Naive thymus-derived CD8-positive, alpha-beta T cell (primary cell): ENCODE results near the gene NOS2. TPM values are rescaled to one million over a fixed set of nuclear protein-coding genes. Genes with fewer than 3 reads are reported as not detected.
"Not testable (repeated sequence)": the region's sequence is repeated elsewhere in the genome, so short reads cannot be mapped to it uniquely, and the experiment has no call there.

ENCODE experiments used
- ATAC-seq, 2 donors: fragments of 150-1000 bp; cut with Tn5 transposase in 1 of 2; sonication (Bioruptor Pico), chemical (Tn5 transposase) in 1 of 2; 1 replicate in 1 of 2; 2 replicates in 1 of 2; pipeline ENCODE4 v1.10.0; 2021; ENCODE audit warnings: mild to moderate bottlenecking in 2 of 2, moderate library complexity in 2 of 2
- POLR2A ChIA-PET: fragments of 350-600 bp; sonication (Branson Sonifier 250); formaldehyde crosslinking; loops from one replicate; lab custom pipeline; 2021; ENCODE audit warnings: antibody characterized with exemption; lab: Charles Lee
- DNase-seq, 10 donors: peaks; one replicate each; pipeline versions ENCODE4 v3.0.0 to v3.0.0-alpha.2; 2020 to 2022
- H3K27ac Mint-ChIP-seq, 10 donors: one replicate each; pipeline ENCODE4 v1.8.0; 2020 to 2022; ENCODE audit warnings: mild to moderate bottlenecking in 10 of 10, mixed read lengths in 10 of 10, moderate library complexity in 4 of 10, inconsistent platforms in 1 of 10
- H3K27me3 Mint-ChIP-seq, 5 donors: one replicate each; pipeline ENCODE4 v1.8.0; 2021 to 2022; ENCODE audit warnings: mixed read lengths in 5 of 5
- H3K36me3 Mint-ChIP-seq, 3 donors: one replicate each; pipeline ENCODE4 v1.8.0; 2020 to 2022; ENCODE audit warnings: mixed read lengths in 3 of 3, mild to moderate bottlenecking in 2 of 3, inconsistent platforms in 1 of 3
- H3K4me1 Mint-ChIP-seq, 4 donors: one replicate each; pipeline ENCODE4 v1.8.0; 2021 to 2022; ENCODE audit warnings: mixed read lengths in 4 of 4
- H3K4me3 Mint-ChIP-seq, 10 donors: one replicate each; pipeline ENCODE4 v1.8.0; 2020 to 2022; ENCODE audit warnings: mild to moderate bottlenecking in 10 of 10, mixed read lengths in 10 of 10, moderate library complexity in 6 of 10, inconsistent platforms in 1 of 10
- H3K9me3 Mint-ChIP-seq, 9 donors: one replicate each; pipeline ENCODE4 v1.8.0; 2020 to 2022; ENCODE audit warnings: mixed read lengths in 9 of 9, mild to moderate bottlenecking in 3 of 9, inconsistent platforms in 1 of 9, moderate library complexity in 1 of 9
- polyA plus RNA-seq, 3 donors: library from polyadenylated mRNA; unstranded; fragments of 300-500 nt; fragmentation: Illumina TruSeq; gene quantifications; one replicate each; pipeline ENCODE4 v1.2.3, GENCODE V29; 2021
- total RNA-seq, 8 experiments: library from RNA in 2 of 8; stranded (reverse) in 2 of 8; gene quantifications; one replicate each; pipeline ENCODE4 v1.2.3 and lab custom pipeline; 2021 to 2026

The NOS2 gene
- total and polyA plus RNA-seq, 5 experiments from 2014 or later: 0.23 to 0.42 (median 0.41) TPM; not detected in 2

DNA sequence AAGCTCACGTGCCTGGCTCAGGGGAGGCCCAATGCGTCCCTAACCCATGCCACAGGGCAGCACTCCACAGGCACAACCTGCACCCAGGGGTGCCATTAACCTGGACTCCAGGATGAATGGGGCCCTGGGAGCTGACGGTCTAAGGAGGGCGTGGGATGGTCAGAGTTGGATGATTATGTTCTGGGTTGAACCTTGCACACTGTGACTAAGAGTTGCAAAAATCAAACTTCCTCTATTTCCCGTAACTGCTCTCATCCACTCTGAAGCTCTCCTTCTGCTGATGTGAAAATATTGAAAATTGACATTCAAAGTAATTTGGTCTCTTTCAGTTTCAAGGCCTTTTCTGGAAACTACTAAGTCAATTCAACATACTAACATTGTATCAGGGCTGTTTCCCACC is 54.0 kb downstream of the NOS2 start:
- H3K4me3 Mint-ChIP-seq, H3K27me3 Mint-ChIP-seq, DNase-seq, H3K9me3 Mint-ChIP-seq, H3K36me3 Mint-ChIP-seq, ATAC-seq, H3K27ac Mint-ChIP-seq, POLR2A ChIA-PET, H3K4me1 Mint-ChIP-seq: not testable (repeated sequence)

DNA sequence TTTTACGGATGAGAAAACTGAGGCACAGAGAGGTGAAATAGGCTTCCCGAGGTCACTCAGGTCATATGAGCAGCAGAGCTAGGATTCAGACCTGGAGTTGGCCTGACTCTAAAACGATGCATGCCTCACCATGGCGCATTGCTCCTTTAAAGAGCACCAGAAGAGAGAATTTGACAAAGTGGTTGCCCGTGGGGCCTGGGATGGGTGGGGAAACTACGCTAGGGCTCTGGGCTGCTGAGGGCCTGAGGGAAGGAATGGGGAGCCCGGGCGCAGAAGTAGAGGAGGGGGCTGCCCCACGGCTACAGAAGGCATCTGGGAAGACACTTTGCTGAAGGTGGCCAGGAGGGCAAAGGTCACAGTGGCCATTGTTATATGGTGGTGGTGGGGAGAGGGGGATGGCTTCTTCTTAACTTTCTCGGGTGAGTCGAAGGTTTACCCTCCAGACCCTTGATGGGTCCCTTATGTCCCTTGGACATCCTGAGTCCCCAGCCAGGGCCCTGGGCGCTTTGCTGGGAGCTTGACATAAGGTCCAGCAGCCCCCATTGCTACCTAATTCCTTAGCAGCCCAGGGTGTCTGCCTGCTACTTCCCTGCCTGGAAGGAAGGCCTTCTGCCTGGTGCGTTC is 55.0 kb downstream of the NOS2 start:
- H3K27ac Mint-ChIP-seq, ATAC-seq, POLR2A ChIA-PET: not testable (repeated sequence)

DNA sequence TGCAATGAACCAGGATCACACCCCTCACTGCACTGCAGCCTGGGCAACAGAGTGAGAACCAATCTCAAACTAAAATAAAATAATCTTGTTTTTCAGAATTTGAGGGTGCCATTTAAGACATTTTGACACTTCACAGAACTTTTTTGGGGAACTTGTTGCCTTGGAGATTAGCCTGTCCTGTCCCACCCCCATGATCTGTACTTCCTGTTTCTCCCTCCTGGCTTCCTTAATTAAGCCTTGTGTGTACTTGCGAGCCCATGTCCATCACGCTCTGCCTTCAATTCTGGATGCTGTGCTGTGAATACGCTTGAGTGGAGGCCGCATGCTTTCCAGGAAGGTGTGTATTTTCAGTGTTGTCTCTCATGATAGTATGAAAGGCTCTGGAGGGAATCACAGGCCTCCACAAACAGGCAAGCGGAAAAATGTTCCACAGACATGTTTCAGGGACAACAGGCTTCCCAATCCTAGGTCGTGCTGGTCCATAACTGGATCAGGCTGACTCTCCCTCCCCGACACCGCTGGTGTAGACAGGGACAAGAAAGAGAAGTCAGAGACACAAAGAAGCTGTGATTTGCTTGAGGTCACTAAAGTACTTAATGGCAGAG is 56.9 kb downstream of the NOS2 start:
- no peak overlapping the region for H3K4me3 Mint-ChIP-seq
- no peaks in the 10 kb centered on the region for H3K36me3 Mint-ChIP-seq
- no peaks in the 10 kb centered on the region for H3K9me3 Mint-ChIP-seq
- no peak for DNase-seq
- POLR2A ChIA-PET: no interaction called here
- peaks cover 0 to 5% (median 2%) of the 10 kb centered on the region in 5 donors for H3K27me3 Mint-ChIP-seq
- ATAC-seq: no peak
- no peak overlapping the region for H3K27ac Mint-ChIP-seq
- H3K4me1 Mint-ChIP-seq: peaks cover 0 to 2% (median 0%) of the 10 kb centered on the region in 4 donors

More for the DNA sequence above, 55.0 kb downstream of the NOS2 start:
- not testable (repeated sequence) for H3K36me3 Mint-ChIP-seq, H3K4me3 Mint-ChIP-seq, H3K9me3 Mint-ChIP-seq, DNase-seq, H3K4me1 Mint-ChIP-seq, H3K27me3 Mint-ChIP-seq

DNA sequence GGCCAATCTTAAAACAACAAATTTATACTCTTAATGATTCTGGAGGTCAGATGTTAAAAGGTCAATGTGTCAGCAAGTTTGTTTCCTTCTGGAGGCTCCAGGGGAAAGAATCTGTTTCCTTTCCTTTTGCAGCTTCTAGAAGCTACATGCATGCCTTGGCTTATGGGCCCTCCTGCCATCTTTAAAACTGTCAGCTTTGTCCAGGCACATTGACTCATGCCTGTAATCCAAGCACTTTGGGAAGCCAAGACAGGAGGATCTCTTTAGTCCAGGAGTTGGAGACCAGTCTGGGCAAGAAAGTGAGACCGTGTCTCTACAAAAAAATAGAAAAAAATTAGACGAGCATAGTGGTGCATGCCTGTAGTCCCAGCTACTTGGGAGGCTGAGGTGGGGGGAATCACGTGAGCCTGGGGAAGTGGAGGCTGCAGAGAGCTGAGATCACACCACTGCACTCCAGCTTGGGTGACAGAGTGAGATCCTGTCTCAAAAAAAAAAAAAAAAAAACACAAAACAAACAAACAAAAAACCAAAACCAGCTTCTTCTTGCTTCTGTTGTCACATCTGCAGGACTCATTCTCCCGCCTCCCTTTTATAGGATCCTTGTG is 58.3 kb downstream of the NOS2 start:
- DNase-seq (no peak), ATAC-seq (no peak)
- Mint-ChIP-seq H3K27ac (peak overlapping the region in 1 of 10 donors; percentile 6), H3K4me3 (no peak overlapping the region), H3K4me1 (peaks cover 0 to 2% (median 0%) of the 10 kb centered on the region in 4 donors), H3K36me3 (no peaks in the 10 kb centered on the region), H3K27me3 (peaks cover 0 to 5% (median 2%) of the 10 kb centered on the region in 5 donors), H3K9me3 (no peaks in the 10 kb centered on the region)
- POLR2A ChIA-PET: no interaction called here

DNA sequence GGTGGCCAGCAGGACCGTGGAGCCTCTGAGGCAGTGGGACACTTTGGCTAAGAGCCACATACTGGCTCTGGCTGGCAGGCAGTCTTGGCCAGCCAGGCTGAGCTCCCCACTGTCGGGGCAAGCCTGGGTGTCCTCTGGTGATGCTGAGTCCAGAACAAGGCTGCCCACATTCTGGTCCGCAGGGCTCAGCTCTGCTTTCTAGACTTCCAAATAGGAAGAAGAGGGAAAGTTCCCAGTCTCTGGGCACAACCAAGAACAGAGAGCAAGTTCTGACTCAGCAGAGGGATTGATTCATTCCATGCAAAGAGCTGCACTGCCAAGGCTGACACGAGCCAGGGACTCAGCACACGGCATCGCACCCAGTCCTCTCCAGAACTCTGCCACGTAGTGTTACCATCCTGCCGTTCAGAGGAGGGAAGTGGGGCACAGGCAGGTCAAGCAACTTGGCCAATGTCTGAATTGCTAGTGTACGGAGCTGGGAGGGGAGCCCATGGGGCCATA is 58.9 kb downstream of the NOS2 start:
- Mint-ChIP-seq H3K27ac (no peak overlapping the region), H3K36me3 (no peaks in the 10 kb centered on the region), H3K4me3 (no peak overlapping the region), H3K4me1 (peaks cover 0 to 2% (median 0%) of the 10 kb centered on the region in 4 donors), H3K27me3 (peaks cover 0 to 5% (median 2%) of the 10 kb centered on the region in 5 donors), H3K9me3 (no peaks in the 10 kb centered on the region)
- DNase-seq: no peak
- ATAC-seq: no peak
- POLR2A ChIA-PET: interaction anchor here (0.5 kb wide), 1 partner anchor 187 kb away, joined by 4 read pairs; no protein-coding TSS in a partner anchor

DNA sequence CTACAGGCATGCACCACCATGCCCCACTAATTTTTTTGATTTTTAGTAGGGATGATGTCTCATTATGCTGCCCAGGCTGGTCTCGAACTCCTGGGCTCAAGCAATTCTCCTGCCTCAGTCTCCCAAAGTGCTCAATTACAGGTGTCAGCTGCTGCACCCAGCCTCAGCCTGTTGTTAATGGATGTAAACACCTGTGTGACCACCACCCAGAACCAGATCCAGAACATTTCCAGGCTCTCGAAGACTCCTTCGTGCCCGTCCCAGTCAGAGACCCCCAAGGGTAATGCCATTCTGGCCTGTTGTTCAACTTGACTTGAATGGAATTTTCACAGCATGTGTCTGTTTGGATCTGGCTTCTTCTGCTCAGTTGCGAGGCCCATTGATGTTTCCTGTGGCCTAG is 59.8 kb downstream of the NOS2 start:
- H3K27ac Mint-ChIP-seq, H3K4me1 Mint-ChIP-seq, H3K36me3 Mint-ChIP-seq, ATAC-seq, POLR2A ChIA-PET, H3K27me3 Mint-ChIP-seq, H3K4me3 Mint-ChIP-seq, H3K9me3 Mint-ChIP-seq, DNase-seq: not testable (repeated sequence)

DNA sequence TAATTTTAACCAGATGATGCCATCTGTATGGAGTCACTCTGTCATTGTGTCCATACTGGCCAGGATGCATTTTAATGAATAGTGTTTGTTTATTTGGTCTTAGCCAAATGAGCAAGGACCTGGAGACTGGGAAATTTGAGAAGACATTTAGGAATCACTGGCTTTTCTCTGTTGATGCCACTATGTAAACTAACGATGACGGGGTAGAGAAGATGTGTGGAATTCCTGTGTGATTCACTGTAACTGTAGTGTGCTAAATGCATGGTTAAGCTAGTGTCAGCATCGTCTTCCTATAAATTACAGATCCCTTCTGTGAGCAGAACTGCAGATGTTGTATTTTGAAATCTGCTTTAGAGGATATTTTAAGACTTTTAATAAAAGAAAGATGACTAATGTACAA is 66.6 kb downstream of the NOS2 start:
- Mint-ChIP-seq H3K36me3 (no peaks in the 10 kb centered on the region), H3K4me3 (no peak overlapping the region), H3K4me1 (no peaks in the 10 kb centered on the region), H3K27ac (no peak overlapping the region), H3K9me3 (no peaks in the 10 kb centered on the region), H3K27me3 (peaks cover 5 to 28% (median 11%) of the 10 kb centered on the region in 5 donors)
- ATAC-seq (no peak), DNase-seq (no peak)
- POLR2A ChIA-PET: no interaction called here

DNA sequence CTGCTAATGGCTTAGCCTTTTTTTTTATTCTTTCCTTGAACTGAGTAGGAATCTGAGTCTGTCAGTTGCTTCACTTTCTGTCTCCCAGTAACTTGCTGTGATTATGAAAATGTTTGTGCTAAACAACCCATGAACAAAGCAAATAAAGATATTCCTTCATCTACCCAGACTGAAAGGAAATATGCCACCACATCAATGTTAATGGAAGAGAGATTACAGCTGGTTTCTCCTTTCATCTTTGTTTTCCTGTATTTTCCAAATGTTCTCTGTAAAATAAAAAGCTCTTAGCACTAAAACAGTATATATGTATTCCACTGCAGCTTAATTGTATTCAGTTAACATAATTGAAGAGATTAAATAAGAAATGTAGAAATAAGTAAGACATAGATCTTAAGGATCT is 67.6 kb downstream of the NOS2 start:
- peaks cover 5 to 30% (median 12%) of the 10 kb centered on the region in 5 donors for H3K27me3 Mint-ChIP-seq
- H3K9me3 Mint-ChIP-seq, H3K4me3 Mint-ChIP-seq, H3K36me3 Mint-ChIP-seq, ATAC-seq, H3K27ac Mint-ChIP-seq, DNase-seq, POLR2A ChIA-PET, H3K4me1 Mint-ChIP-seq: not testable (repeated sequence)

DNA sequence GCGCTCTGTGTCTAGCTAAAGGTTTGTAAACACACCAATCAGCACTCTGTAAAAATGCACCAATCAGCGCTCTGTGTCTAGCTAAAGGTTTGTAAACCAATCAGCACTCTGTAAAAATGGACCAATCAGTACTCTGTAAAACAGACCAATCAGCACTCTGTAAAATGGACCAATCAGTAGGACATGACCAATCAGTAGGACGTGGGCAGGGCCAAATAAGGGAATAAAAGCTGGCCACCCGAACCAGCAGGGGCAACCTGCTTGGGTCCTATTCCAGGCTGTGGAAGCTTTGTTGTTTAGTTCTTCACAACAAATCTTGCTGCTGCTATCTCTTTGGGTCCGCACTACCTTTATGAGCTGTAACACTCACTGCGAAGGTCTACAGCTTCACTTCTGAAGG is 74.3 kb downstream of the NOS2 start:
- ATAC-seq, H3K27ac Mint-ChIP-seq, H3K4me1 Mint-ChIP-seq, POLR2A ChIA-PET, H3K36me3 Mint-ChIP-seq, DNase-seq, H3K4me3 Mint-ChIP-seq, H3K9me3 Mint-ChIP-seq: not testable (repeated sequence)
- peaks cover 4 to 28% (median 11%) of the 10 kb centered on the region in 5 donors for H3K27me3 Mint-ChIP-seq

DNA sequence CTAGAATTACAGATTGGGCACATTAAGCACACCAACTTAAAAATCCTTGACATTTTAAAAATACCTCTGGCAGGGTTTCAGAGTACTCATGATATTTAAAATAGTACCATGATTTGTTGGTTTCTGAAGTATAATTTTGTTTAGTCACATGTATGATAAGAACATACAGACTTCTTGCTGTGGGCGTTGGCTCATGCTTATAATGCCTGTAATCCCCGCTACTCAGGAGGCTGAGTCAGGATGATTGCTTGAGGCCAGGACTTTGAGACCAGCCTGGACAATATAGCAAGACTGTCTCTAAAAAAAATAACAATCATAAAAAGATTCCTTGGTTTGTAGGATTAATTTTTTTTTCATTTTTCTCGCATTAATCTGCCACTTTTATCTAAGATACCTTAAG is 78.5 kb downstream of the NOS2 start:
- Mint-ChIP-seq H3K4me1 (no peaks in the 10 kb centered on the region), H3K4me3 (no peak overlapping the region), H3K36me3 (no peaks in the 10 kb centered on the region), H3K27me3 (peaks cover 3 to 25% (median 9%) of the 10 kb centered on the region in 5 donors), H3K27ac (no peak overlapping the region), H3K9me3 (no peaks in the 10 kb centered on the region)
- no peak for ATAC-seq
- no peak for DNase-seq
- POLR2A ChIA-PET: no interaction called here

Other genes with a start within 250 kb of the NOS2 start
- 1 to 10 TPM; 8.5 to 9.7 TPM for gene LGALS9, start 169.3 kb downstream of the NOS2 start, total RNA-seq
- gene LGALS9, start 169.3 kb downstream of the NOS2 start, polyA plus RNA-seq: 1 to 10 TPM; 4.5 to 8.4 (median 5.2) TPM
- 10 to 100 TPM; 21.3 to 22.9 TPM for gene LYRM9, start 92.8 kb upstream of the NOS2 start, total RNA-seq
- 10 to 100 TPM; 20.8 to 30.9 (median 22.6) TPM for gene LYRM9, start 92.8 kb upstream of the NOS2 start, polyA plus RNA-seq
- 10 to 100 TPM; 14.6 to 15.4 TPM for gene NLK, start 242.1 kb upstream of the NOS2 start, total RNA-seq
- gene NLK, start 242.1 kb upstream of the NOS2 start, polyA plus RNA-seq: 1 to 10 TPM; 1.5 to 2.1 (median 2.1) TPM